BE2C (cell line): ENCODE measurements around the gene DHX16.
"Not testable (repeated sequence)": the region's sequence is repeated elsewhere in the genome, so short reads cannot be mapped to it uniquely, and the experiment has no call there.

Experiments used
- DNase-seq: peaks from one replicate; pipeline ENCODE4 v3.0.0-alpha.2; 2020
- H3K27me3 ChIP-seq: fragments of 250-450 bp; sonication (Bioruptor Pico); 2 replicates; pipeline ENCODE4 v1.5.1; 2020; ENCODE audit warnings: mild to moderate bottlenecking
- H3K36me3 ChIP-seq: fragments of 250-450 bp; sonication (Bioruptor Pico); 2 replicates; pipeline ENCODE4 v1.5.1; 2020; ENCODE audit warnings: mild to moderate bottlenecking
- H3K4me1 ChIP-seq: fragments of 250-450 bp; sonication (Bioruptor Pico); 2 replicates; pipeline ENCODE4 v1.5.1; 2020
- H3K4me3 ChIP-seq: 2 replicates; pipeline ENCODE4 v1.5.1; 2011; ENCODE audit warnings: low read depth, low read length
- H3K9me3 ChIP-seq: fragments of 250-450 bp; sonication (Bioruptor Pico); 2 replicates; pipeline ENCODE4 v1.5.1; 2020
- TF ChIP-seq, protein P1 (sequence below): IDR thresholded peaks from 2 replicates; pipeline ENCODE4 v1.5.1; 2012; ENCODE audit warnings: mild to moderate bottlenecking, low read depth, low read length

Gene DHX16

DNA sequence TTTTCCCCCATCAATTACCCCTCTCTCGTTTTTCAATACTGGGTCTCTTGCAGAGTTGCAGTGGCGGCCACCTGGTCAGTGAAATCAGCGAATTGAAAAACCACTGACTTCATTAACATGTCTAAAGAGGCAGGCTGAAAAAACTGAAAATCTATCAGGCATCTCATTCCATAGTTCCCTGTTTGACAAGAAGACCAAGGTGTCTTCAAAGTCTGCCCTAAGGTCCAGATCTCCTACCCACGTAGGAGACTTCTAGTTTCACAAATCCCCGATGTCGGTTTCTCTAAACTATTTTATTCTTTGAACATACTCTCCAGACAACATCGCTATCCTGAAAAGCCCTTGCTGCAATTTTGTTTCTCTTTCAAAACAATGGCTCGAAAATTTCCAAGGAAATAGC is 46.5 kb upstream of the DHX16 start:
- DNase-seq, result no peak

DNA sequence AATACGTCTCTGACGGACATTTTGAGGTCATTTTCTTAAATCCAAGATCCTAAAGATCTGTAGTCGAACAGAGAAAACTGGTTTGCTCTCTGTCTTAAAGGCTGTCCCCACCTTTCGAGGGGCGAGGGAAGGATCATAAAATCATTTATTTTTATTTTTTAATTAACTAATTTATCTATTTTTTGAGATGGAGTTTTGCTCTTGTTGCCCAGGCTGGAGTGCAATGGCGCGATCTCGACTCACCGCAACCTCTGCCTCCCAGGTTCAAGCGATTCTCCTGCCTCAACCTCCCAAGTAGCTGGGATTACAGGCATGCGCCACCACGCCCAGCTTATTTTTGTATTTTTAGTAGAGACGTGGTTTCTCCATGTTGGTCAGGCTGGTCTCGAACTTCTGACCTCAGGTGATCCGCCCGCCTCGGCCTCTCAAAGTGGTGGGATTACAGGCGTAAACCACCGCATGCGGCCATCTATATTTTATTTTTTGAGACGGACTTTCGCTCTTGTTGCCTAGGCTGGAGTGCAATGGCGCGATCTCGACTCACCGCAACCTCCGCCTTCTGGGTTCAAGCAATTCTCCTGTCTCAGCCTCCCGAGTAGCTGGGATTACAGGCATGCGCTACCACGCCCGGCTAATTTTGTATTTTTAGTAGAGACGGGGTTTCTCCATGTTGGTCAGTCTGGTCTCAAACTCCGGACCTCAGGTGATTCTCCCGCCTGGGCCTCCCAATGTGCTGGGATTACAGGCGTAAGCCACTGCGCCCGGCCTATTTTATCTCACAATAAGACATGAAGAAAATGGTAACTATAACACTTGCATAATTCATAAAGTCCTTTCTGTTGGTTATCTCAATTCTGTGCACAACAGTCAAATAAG is 45.3 kb upstream of the DHX16 start:
- not testable (repeated sequence) for H3K4me1 ChIP-seq

More for the DNA sequence above, 46.5 kb upstream of the DHX16 start:
- Histone ChIP-seq H3K4me3 (peak overlapping the region; percentile 96), H3K36me3 (peaks cover 39% of the 10 kb centered on the region), H3K4me1 (peaks cover 6% of the 10 kb centered on the region), H3K9me3 (no peaks in the 10 kb centered on the region), H3K27me3 (peaks cover 3% of the 10 kb centered on the region)
- TF ChIP-seq, protein P1, sequence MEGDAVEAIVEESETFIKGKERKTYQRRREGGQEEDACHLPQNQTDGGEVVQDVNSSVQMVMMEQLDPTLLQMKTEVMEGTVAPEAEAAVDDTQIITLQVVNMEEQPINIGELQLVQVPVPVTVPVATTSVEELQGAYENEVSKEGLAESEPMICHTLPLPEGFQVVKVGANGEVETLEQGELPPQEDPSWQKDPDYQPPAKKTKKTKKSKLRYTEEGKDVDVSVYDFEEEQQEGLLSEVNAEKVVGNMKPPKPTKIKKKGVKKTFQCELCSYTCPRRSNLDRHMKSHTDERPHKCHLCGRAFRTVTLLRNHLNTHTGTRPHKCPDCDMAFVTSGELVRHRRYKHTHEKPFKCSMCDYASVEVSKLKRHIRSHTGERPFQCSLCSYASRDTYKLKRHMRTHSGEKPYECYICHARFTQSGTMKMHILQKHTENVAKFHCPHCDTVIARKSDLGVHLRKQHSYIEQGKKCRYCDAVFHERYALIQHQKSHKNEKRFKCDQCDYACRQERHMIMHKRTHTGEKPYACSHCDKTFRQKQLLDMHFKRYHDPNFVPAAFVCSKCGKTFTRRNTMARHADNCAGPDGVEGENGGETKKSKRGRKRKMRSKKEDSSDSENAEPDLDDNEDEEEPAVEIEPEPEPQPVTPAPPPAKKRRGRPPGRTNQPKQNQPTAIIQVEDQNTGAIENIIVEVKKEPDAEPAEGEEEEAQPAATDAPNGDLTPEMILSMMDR, result no peak

DNA sequence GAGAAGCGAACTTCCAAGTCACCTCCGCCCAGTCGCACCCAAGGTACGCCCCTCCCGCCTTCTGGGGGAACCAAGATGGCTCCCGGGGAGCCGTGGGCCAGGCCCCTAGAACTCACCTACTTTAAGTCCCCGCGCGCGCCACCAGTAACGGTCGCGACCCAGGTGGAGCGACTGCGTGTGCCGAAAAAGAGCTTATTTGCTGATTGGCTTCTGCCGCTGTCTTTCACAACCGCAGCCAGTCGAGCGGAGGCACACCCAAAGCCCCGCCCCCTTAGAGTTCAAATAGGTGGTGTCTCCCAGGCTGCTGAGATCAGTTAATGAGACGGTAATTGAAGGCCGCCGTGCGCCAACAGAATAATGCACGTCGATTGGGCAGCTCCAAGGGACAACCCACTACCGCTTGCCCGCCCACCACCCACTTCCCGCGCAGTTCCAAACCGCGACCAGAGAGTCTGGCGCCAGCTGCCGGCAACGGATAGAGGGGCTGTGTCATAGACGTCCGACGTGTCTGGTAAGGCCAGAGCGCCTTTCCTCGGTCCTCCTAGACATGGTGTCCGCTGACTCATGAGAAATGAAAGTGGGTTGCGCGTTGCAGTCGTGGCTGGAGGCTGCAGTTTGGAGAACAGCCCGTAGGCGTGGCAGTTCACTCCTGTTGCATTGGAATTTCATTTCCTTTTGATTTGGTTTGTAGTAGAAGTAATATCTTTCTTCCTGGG is 44.5 kb upstream of the DHX16 start, which contains the start of gene MDC1:
TSS of gene MDC1 (minus strand) at position 153 of the 716 bp plus-strand sequence. CDS start 2,106 bp downstream, outside the sequence.
- TF ChIP-seq, protein P1, result peak; percentile 40
- H3K27me3 ChIP-seq, result peaks cover 3% of the 10 kb centered on the region
- peak; percentile 99 for DNase-seq
- peak within 1 kb of the TSS; percentile 75 for H3K4me3 ChIP-seq
- H3K36me3 ChIP-seq, result peaks cover 34% of the 10 kb centered on the region
- no peaks in the 10 kb centered on the region; the same call in 1 of the 2 replicates for H3K4me1 ChIP-seq
- H3K9me3 ChIP-seq, result no peaks in the 10 kb centered on the region

More for the DNA sequence above, 45.3 kb upstream of the DHX16 start:
- DNase-seq, H3K9me3 ChIP-seq, H3K27me3 ChIP-seq: not testable (repeated sequence)
- Histone ChIP-seq H3K36me3 (peaks cover 34% of the 10 kb centered on the region), H3K4me3 (peak overlapping the region; percentile 75)

DNA sequence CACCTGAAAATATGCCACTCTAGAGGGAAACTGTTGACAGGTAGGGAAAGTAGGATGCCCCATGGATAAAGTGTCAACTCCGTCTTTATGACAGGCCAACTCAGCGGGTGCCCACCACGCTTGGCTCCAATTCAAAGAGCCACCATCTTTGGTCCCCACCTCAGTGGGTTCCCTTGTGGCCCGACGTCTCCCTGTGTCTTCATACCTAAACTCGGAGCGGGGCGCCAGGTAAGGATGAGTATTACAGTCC is 44.0 kb upstream of the DHX16 start:
- peaks cover 3% of the 10 kb centered on the region for H3K27me3 ChIP-seq
- H3K4me1 ChIP-seq, result no peaks in the 10 kb centered on the region; the same call in 1 of the 2 replicates
- DNase-seq, result no peak
- peaks cover 34% of the 10 kb centered on the region for H3K36me3 ChIP-seq
- TF ChIP-seq, protein P1, result no peak
- no peaks in the 10 kb centered on the region for H3K9me3 ChIP-seq
- peak overlapping the region; percentile 70 for H3K4me3 ChIP-seq

DNA sequence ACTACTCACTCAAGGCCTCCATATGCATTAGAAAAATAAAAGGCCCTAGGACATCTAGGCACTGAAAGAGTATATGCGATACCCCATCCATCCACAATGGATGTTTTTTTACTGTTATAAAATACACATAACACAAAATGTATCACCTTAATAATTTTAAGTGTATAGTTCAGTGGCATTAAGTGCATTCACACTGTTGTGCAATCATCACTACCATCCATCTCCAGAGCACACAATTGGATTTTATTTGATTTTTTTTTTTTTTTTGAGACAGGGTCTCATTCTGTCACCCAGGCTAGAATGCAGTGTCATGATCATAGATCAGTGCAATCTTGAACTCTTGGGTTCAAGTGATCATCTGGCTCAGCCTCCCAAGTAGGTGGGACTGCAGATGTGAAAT is 41.5 kb upstream of the DHX16 start:
- Histone ChIP-seq H3K9me3 (no peaks in the 10 kb centered on the region), H3K27me3 (no peaks in the 10 kb centered on the region), H3K4me1 (no peaks in the 10 kb centered on the region; the same call in 1 of the 2 replicates), H3K36me3 (peaks cover 45% of the 10 kb centered on the region), H3K4me3 (no peak overlapping the region)
- TF ChIP-seq, protein P1, result no peak
- DNase-seq, result no peak

DNA sequence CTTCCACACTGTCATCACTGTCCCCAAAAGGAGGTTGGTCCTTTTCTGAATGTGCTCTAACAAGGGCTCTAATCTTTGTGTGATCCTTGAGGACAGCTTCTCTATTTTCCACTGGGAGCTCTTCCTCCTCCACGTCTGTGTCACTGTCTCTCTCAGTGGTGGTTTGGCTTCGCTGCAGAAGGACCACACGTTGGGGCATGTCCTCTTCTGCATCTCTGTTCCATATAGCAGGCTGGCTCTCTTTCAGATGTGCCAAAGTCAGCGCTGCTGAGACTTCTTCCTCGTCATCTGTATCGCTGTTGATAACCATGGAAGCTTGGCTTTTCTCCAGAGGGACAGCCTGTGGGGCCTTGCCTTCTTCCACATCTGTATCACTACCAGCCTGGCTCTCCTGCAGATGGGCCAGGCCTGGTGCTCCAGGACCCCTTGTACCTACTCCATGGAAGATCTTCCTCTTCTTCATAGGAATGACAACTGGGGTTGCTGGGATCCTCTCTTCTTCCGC is 39.7 kb upstream of the DHX16 start:
- Histone ChIP-seq H3K9me3 (no peaks in the 10 kb centered on the region), H3K4me3 (no peak overlapping the region), H3K4me1 (no peaks in the 10 kb centered on the region), H3K27me3 (no peaks in the 10 kb centered on the region), H3K36me3 (peaks cover 57% of the 10 kb centered on the region)
- TF ChIP-seq, protein P1, result no peak
- DNase-seq, result no peak
